ENCODE data around the gene TANGO6. TPM values are rescaled to one million over a fixed set of nuclear protein-coding genes. Genes with fewer than 3 reads are reported as not detected.

TANGO6 gene
- total and polyA plus RNA-seq, 7 donors: 5.3 to 16.2 (median 12.5) TPM

DNA sequence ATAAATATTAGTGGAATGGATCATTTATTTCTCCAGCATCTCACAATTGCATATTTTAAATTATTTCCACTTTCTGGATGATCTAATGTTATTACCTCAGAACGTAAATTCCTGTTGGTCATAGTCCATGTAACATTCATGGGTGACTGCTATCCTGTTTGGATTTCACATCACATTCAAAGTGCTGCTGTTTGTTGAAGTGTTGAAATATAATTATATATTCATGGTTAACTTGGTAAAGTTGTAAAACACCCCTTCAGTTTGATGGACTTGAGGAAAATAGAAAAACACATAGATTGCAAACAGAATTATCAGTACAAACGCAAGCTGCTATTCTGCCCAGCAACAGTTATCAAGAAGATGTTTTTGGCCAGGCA lies 59.6 kb downstream of the TANGO6 start:
- intact Hi-C loops (cut with DNase I): loop anchor here (1.0 to 2.0 kb wide), 2 partner anchors 221 to 222 kb away; no protein-coding TSS in a partner anchor
- Histone ChIP-seq H3K27me3 (ENCODE audit: insufficient read depth in 3 of 3, low read length in 2 of 3) (no peaks in the 10 kb centered on the region), H3K4me3 (no peak overlapping the region), H3K4me1 (peaks cover 15% of the 10 kb centered on the region), H3K9me3 (no peaks in the 10 kb centered on the region), H3K36me3 (ENCODE audit: insufficient read depth in 1 of 2, low read depth in 1 of 2) (peaks cover 0 to 31% of the 10 kb centered on the region in 2 donors), H3K27ac (no peak overlapping the region)
- 85 to 92% (median 89%) methylated on average over 2 of the region's 2 CpGs for WGBS, 3 donors
- TF ChIP-seq, protein P1, sequence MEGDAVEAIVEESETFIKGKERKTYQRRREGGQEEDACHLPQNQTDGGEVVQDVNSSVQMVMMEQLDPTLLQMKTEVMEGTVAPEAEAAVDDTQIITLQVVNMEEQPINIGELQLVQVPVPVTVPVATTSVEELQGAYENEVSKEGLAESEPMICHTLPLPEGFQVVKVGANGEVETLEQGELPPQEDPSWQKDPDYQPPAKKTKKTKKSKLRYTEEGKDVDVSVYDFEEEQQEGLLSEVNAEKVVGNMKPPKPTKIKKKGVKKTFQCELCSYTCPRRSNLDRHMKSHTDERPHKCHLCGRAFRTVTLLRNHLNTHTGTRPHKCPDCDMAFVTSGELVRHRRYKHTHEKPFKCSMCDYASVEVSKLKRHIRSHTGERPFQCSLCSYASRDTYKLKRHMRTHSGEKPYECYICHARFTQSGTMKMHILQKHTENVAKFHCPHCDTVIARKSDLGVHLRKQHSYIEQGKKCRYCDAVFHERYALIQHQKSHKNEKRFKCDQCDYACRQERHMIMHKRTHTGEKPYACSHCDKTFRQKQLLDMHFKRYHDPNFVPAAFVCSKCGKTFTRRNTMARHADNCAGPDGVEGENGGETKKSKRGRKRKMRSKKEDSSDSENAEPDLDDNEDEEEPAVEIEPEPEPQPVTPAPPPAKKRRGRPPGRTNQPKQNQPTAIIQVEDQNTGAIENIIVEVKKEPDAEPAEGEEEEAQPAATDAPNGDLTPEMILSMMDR (IDR thresholded peaks at IDR 0.05): no peak
- ATAC-seq (no peak), DNase-seq (no peak)

DNA sequence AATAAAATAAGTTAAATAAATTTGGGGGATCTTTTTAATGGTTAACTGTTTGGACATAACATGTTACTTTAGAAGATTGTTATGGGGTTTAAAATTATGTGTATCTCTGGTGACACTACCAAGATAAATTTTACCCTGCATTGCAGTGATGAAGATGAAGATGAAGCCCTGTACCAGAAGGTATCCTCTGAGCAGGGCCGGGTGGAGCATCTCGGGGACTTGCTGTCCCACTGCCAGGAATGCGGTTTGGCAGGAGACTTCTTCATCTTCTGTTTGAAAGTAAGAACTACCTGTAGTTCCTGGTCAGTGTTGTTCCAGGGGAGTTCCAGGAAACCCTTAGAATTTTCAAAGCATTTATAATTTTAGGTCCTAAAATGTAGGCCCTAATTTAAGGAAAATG lies 64.0 kb downstream of the TANGO6 start:
- DNase-seq: no peak
- Histone ChIP-seq H3K36me3 (ENCODE audit: insufficient read depth in 1 of 2, low read depth in 1 of 2) (peaks cover 5 to 49% of the 10 kb centered on the region in 2 donors), H3K27ac (no peak overlapping the region), H3K4me3 (no peak overlapping the region), H3K9me3 (no peaks in the 10 kb centered on the region), H3K27me3 (ENCODE audit: insufficient read depth in 3 of 3, low read length in 2 of 3) (no peaks in the 10 kb centered on the region), H3K4me1 (peaks cover 8% of the 10 kb centered on the region)
- no peak for ATAC-seq
- WGBS, 3 donors: 76 to 86% (median 82%) methylated on average over 3 of the region's 3 CpGs
- TF ChIP-seq, protein P1 (IDR thresholded peaks at IDR 0.05): no peak
- intact Hi-C loops (cut with DNase I): no loop called here

DNA sequence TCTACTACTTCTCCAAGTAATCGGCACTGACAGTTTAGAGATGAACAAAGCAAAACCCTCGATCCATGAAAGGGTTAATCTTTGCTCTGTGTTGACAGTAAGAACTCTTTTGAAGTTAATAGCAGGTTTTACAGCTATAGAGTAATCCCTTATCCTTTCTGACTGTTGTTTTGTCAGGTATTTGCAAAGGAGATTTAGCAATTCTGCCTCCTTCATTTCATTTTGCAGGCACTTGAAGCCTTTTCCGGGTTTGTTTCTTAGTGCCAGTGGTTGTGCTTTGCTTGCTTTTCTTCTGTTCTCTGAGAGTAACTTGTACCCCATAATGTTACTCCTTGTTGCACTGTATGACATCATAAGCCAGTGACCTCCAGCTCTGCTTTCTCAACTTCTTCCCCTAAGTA lies 64.5 kb downstream of the TANGO6 start:
- no peaks in the 10 kb centered on the region for H3K9me3 ChIP-seq
- intact Hi-C loops (cut with DNase I): no loop called here
- 54 to 58% (median 55%) methylated on average over 3 of the region's 3 CpGs for WGBS, 3 donors
- no peak overlapping the region for H3K27ac ChIP-seq
- no peak overlapping the region for H3K4me3 ChIP-seq
- H3K36me3 ChIP-seq (ENCODE audit: insufficient read depth in 1 of 2, low read depth in 1 of 2): peaks cover 5 to 53% of the 10 kb centered on the region in 2 donors
- no peaks in the 10 kb centered on the region for H3K27me3 ChIP-seq (ENCODE audit: insufficient read depth in 3 of 3, low read length in 2 of 3)
- TF ChIP-seq, protein P1 (IDR thresholded peaks at IDR 0.05): no peak
- ATAC-seq (no peak), DNase-seq (no peak)
- peaks cover 3% of the 10 kb centered on the region for H3K4me1 ChIP-seq

DNA sequence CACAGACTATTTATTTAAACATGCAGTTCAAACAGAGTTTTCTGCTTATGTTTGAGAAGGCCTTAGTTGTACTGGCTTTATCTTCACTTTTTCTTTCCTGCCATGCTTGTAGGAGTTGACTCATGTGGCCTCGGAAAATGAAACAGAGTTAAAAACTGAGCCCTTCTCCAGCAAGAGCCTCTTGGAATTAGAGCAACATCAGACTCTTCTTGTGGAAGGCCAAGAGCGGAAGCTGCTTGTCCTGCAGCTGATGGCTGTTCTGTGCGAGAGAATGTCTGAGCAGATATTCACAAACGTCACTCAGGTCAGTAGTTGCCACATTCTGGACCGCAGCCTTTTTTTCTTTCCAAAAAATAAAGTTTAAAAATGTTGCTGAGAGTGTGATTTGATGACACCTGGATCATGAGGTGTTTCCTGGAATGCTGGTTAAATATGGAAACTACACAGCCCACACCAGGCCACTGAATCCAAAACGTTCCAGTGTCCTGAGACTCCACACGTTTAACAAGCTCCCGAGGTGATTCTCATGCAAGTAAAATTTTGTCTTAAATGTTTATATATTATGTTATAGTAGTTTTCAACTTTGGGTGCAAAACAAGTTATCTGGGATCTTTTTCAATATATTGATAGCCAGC lies 65.9 kb downstream of the TANGO6 start:
- no peaks in the 10 kb centered on the region for H3K4me1 ChIP-seq
- H3K36me3 ChIP-seq (ENCODE audit: insufficient read depth in 1 of 2, low read depth in 1 of 2): peaks cover 5 to 57% of the 10 kb centered on the region in 2 donors
- no peak overlapping the region for H3K27ac ChIP-seq
- no peaks in the 10 kb centered on the region for H3K27me3 ChIP-seq (ENCODE audit: insufficient read depth in 3 of 3, low read length in 2 of 3)
- no peak overlapping the region for H3K4me3 ChIP-seq
- no peaks in the 10 kb centered on the region for H3K9me3 ChIP-seq
- TF ChIP-seq, protein P1 (IDR thresholded peaks at IDR 0.05): no peak
- no peak for ATAC-seq
- intact Hi-C loops (cut with DNase I): no loop called here
- DNase-seq: no peak
- 81 to 86% (median 83%) methylated on average over 8 of the region's 8 CpGs for WGBS, 3 donors

DNA sequence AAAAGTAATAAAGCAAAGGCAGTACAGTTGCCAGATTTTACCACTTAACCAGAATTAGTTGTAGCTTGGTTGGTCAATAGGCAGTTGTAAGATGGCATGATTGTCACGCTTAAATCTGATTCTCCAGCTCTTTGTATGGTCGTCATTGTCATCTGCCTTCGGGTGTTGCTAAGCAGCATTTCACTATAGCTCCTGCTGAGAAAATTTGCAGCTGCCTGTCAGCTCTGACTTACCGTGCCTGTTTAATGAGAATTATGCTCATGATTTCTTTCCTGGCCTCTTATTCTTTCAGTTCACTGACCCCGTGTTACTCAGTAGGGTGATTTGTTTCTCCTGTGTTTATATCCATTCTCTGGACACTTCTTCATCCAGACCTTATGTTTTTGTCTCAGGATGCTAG lies 66.7 kb downstream of the TANGO6 start:
- Histone ChIP-seq H3K9me3 (no peaks in the 10 kb centered on the region), H3K27me3 (ENCODE audit: insufficient read depth in 3 of 3, low read length in 2 of 3) (no peaks in the 10 kb centered on the region), H3K27ac (no peak overlapping the region), H3K4me3 (no peak overlapping the region), H3K36me3 (ENCODE audit: insufficient read depth in 1 of 2, low read depth in 1 of 2) (peaks cover 5 to 62% of the 10 kb centered on the region in 2 donors), H3K4me1 (no peaks in the 10 kb centered on the region)
- WGBS, 3 donors: 38 to 45% (median 40%) methylated on average over 5 of the region's 5 CpGs
- TF ChIP-seq, protein P1 (IDR thresholded peaks at IDR 0.05): no peak
- intact Hi-C loops (cut with DNase I): no loop called here
- DNase-seq: no peak
- no peak for ATAC-seq
